Measurements from ENCODE around the gene ERBB4.

The ERBB4 gene

DNA sequence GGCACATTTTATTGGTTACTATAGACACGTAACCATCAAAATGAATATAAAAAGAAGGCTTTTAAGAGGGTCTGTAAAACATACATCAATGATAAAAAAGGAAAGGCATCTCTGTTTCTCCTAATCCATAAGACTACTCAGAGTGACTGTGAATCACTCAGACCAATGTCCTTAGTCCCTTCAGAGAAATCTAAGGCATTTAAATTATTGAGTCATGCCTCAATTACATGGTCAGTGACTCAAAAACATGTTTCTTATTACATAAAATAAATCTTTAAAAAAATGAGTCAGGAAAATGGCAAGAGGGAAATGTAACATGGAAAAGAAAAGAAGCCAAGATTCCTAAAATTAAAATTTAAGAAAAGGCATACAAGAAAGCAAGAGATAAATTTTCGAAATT, 146.6 kb downstream of the ERBB4 start:
- H3K36me3 Mint-ChIP-seq (ENCODE audit: low read depth) = no peaks in the 10 kb centered on the region
- DNase-seq (ENCODE audit: low spot score) = no peak
- no peak overlapping the region for H3K27ac Mint-ChIP-seq
- no peak overlapping the region for H3K4me3 Mint-ChIP-seq
- H3K4me1 Mint-ChIP-seq (ENCODE audit: low read depth) = no peaks in the 10 kb centered on the region
- no peaks in the 10 kb centered on the region for H3K27me3 Mint-ChIP-seq (ENCODE audit: low read depth)
- H3K9me3 Mint-ChIP-seq = no peaks in the 10 kb centered on the region

DNA sequence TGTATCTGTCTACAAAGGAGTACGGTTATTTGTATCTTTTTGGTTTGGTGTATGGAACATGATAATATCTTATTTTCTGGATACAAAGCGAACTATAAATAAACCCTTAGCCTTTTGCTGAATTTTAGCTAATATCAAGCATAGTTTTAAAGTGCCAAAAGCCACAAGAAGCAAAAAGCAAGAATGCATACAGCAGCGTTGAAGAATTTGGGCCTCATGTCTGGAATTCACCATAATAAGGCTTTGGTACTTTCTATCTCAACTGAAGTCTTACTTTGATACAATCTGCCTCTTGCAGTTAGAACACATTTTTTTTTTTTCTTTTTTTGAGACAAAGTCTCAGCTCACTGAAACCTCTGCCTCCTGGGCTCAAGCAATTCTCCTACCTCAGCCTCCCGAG, 151.5 kb downstream of the ERBB4 start:
- DNase-seq (ENCODE audit: low spot score) = no peak
- no peaks in the 10 kb centered on the region for H3K27me3 Mint-ChIP-seq (ENCODE audit: low read depth)
- no peak overlapping the region for H3K27ac Mint-ChIP-seq
- H3K9me3 Mint-ChIP-seq = no peaks in the 10 kb centered on the region
- H3K4me3 Mint-ChIP-seq = no peak overlapping the region
- H3K4me1 Mint-ChIP-seq (ENCODE audit: low read depth) = no peaks in the 10 kb centered on the region
- no peaks in the 10 kb centered on the region for H3K36me3 Mint-ChIP-seq (ENCODE audit: low read depth)

DNA sequence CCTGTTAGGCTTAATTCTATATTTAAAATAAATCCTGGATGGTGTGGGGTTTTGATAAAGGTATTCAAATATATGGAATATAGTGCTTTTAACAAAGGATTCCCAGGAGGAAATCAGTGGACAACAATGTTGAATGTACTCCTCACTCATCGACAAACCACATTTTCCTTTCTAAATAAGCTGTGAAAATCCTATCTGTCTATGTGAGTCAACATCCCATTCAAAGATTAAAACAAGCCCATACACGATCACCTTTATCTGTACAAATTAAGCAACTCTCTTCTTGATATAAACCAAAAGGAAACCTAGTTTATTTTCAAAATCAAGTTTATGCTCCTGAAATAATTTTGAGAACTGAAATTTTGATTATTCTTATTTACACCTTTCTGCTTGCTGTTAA, 153.4 kb downstream of the ERBB4 start:
- H3K27me3 Mint-ChIP-seq (ENCODE audit: low read depth) = no peaks in the 10 kb centered on the region
- H3K9me3 Mint-ChIP-seq = no peaks in the 10 kb centered on the region
- no peak overlapping the region for H3K4me3 Mint-ChIP-seq

DNA sequence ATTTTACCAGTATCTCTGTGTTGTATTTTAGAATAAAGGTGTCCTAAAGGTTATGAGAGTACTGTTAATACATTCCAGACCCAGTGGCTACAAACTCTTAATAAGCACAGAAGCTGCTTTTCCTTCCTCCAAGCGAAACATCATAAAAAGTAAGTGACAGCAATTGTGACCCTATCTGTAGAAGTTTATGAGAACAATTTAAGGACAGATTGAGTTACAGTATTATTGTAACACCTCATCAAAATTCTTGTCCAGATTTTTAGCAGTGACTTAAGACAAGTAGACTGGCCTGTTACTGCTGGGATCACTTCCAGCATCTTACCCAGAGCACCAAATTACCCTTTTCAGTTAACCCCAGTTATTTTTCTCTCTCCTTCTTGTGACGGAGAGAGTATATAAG, 154.6 kb downstream of the ERBB4 start:
- no peaks in the 10 kb centered on the region for H3K36me3 Mint-ChIP-seq (ENCODE audit: low read depth)
- no peaks in the 10 kb centered on the region for H3K27me3 Mint-ChIP-seq (ENCODE audit: low read depth)
- H3K27ac Mint-ChIP-seq = no peak overlapping the region
- H3K4me1 Mint-ChIP-seq (ENCODE audit: low read depth) = no peaks in the 10 kb centered on the region
- H3K9me3 Mint-ChIP-seq = no peaks in the 10 kb centered on the region
- DNase-seq (ENCODE audit: low spot score) = no peak
- H3K4me3 Mint-ChIP-seq = no peak overlapping the region

More for the DNA sequence above, 153.4 kb downstream of the ERBB4 start:
- Mint-ChIP-seq H3K36me3 (ENCODE audit: low read depth) (no peaks in the 10 kb centered on the region), H3K27ac (no peak overlapping the region), H3K4me1 (ENCODE audit: low read depth) (no peaks in the 10 kb centered on the region)
- DNase-seq (ENCODE audit: low spot score) = no peak

DNA sequence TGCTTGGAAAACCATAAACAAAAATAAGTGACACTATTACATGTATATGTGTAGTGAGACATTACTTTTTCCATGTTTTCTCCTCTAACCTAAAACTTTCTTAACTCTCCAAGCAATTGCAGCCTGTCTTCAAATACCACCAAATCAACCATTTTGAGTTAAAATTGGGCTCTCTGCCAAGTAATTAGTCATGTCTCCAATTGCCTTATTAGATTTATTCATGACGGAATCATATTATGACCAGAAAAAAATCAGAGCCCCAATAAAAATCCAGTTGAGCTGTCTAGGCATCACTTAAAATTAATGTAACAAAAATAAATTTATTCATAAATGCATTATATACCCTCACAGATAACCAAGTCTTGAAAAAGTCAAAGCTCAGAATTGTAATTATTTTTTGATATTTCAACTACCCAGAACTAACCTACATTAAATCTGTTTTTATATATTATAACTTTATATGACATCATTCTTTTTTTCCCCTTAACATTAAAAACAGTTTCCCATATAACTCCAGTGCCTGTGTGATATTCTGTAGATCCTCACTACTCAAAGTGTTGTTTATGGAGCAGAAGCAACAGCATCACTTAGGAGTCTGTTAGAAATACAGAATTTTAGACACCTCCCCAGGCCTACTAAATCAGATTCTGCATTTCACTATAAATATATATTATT, 157.0 kb downstream of the ERBB4 start:
- no peaks in the 10 kb centered on the region for H3K9me3 Mint-ChIP-seq
- DNase-seq (ENCODE audit: low spot score) = no peak
- H3K27ac Mint-ChIP-seq = no peak overlapping the region
- no peaks in the 10 kb centered on the region for H3K27me3 Mint-ChIP-seq (ENCODE audit: low read depth)
- no peak overlapping the region for H3K4me3 Mint-ChIP-seq
- H3K36me3 Mint-ChIP-seq (ENCODE audit: low read depth) = no peaks in the 10 kb centered on the region
- no peaks in the 10 kb centered on the region for H3K4me1 Mint-ChIP-seq (ENCODE audit: low read depth)

DNA sequence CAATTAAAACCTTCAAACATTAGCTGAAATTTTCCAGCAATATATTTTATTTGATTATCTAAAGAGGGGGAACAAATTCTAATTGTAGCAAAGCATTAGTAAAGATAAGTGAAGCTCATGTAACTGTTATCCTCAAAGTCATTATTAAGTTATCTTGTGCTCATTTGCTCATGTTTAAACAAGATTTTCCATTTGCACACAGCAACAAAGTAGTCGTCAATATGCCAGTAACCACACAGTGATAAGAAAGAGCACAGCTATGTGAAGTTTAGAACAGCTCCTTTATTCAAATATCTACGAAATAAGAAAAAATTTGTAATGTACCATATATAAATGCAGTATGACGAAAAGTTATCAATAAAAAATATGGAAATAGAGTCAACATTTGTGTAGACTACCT, 159.5 kb downstream of the ERBB4 start:
- H3K4me1 Mint-ChIP-seq (ENCODE audit: low read depth) = no peaks in the 10 kb centered on the region
- H3K4me3 Mint-ChIP-seq = no peak overlapping the region
- no peak for DNase-seq (ENCODE audit: low spot score)
- no peaks in the 10 kb centered on the region for H3K9me3 Mint-ChIP-seq
- H3K36me3 Mint-ChIP-seq (ENCODE audit: low read depth) = no peaks in the 10 kb centered on the region
- H3K27me3 Mint-ChIP-seq (ENCODE audit: low read depth) = no peaks in the 10 kb centered on the region
- no peak overlapping the region for H3K27ac Mint-ChIP-seq

DNA sequence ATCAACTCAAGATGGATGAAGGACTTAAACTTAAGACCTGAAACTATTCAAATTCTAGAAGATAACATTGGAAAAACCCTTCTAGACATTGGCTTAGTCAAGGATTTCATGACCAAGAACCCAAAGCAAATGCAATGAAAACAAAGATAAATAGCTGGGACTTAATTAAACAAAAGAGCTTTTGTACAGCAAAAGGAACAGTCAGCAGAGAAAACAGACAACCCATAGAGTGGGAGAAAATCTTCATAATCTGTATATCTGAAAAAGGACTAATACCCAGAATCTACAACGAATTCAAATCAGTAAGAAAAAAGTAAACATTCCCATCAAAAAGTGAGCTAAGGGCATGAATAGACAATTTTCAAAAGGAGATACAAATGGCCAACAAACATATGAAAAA, 171.2 kb downstream of the ERBB4 start:
- H3K27ac Mint-ChIP-seq = no peak overlapping the region

DNA sequence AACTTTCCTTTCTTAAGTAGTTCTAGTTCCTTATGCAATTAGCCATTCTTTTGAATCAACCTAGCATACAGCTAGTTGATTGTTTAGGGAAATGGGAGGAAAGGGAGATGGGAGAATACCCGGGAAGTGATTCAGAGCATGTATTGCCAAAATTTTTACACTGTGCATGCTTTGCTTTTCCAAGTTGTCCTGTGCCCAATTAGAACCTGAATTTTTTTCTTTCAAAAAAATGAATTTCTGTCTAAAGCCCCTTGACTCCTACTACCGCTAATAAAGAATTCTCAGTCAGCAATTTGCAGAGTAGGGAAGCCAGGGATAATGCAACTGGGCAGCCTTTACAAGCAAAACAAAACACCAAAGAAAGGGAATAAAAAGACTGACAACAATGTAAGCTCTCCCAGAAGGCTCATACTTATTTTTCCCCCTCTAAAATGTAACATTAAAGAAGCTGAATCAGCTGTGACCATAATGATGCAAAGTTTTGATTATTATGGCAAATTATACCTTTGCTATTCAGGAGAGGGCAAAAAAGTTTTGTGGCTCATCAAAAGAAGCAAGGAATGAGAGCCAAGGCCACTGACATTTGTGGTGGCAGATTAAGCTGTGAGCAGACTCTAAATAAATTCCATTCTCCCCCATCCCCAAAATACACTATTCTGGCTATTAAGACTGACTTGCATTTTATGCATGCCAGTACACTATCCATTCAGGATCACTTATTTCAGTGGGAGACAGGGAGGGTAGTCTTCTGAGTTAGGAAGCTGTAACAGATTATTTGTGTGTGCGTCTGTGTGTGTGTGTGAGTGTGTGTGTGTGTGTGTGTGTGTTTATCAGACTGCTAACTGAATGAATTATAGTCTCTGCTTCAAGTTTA, 174.3 kb downstream of the ERBB4 start:
- no peaks in the 10 kb centered on the region for H3K36me3 Mint-ChIP-seq (ENCODE audit: low read depth)
- DNase-seq (ENCODE audit: low spot score) = no peak
- no peak overlapping the region for H3K4me3 Mint-ChIP-seq
- H3K27me3 Mint-ChIP-seq (ENCODE audit: low read depth) = no peaks in the 10 kb centered on the region
- no peaks in the 10 kb centered on the region for H3K4me1 Mint-ChIP-seq (ENCODE audit: low read depth)
- no peak overlapping the region for H3K27ac Mint-ChIP-seq
- no peaks in the 10 kb centered on the region for H3K9me3 Mint-ChIP-seq

More for the DNA sequence above, 171.2 kb downstream of the ERBB4 start:
- Mint-ChIP-seq H3K27me3 (ENCODE audit: low read depth) (no peaks in the 10 kb centered on the region), H3K4me3 (no peak overlapping the region), H3K4me1 (ENCODE audit: low read depth) (no peaks in the 10 kb centered on the region), H3K36me3 (ENCODE audit: low read depth) (no peaks in the 10 kb centered on the region), H3K9me3 (peaks cover 3% of the 10 kb centered on the region)
- no peak for DNase-seq (ENCODE audit: low spot score)

DNA sequence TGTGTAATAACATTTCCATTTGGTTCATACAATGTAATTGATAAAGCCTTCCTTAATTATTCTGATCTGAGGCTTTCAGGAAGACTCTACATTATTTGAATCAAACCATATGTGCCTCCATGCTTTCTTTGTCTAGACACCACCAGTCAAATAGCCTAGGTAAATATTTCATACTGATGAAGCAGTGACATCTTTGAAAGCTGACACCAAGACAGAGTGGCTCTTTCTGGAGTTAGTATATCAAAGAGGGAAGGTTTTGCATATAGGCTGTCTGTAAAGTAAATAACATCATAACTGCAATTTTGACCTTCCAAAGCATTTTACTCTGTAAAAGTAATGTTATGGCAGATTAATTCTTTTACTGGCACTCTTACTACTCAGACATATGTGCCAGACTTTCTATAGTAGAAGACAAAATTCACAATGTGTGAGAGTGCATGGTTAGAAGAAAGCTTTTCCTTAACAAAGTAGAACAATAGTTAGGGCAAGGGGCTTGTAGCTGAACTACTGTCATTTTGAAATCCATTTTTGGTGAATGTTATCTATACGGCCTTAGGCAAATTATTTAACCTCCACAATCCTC, 177.3 kb downstream of the ERBB4 start:
- Mint-ChIP-seq H3K27ac (no peak overlapping the region), H3K36me3 (ENCODE audit: low read depth) (no peaks in the 10 kb centered on the region), H3K4me3 (no peak overlapping the region), H3K27me3 (ENCODE audit: low read depth) (no peaks in the 10 kb centered on the region), H3K4me1 (ENCODE audit: low read depth) (no peaks in the 10 kb centered on the region), H3K9me3 (no peaks in the 10 kb centered on the region)
- DNase-seq (ENCODE audit: low spot score) = no peak

DNA sequence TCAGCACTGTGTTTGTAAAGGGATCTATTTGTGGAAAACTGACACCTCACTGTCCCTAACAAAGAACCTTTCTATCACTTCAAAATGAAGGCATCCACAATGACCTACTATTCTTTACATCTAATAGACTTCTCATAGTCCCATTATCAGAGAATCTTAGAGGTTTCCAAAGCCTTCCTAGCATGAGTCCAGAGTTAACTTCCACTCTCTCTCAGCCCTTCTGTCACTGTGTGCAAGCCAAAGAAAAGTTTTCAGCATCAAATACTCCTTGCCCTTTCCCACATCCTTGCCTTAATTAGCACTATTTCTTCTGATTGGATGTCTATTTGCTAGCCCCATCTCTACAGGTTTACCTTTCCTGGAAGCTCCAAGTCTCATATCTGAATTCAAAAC, 178.5 kb downstream of the ERBB4 start:
- Mint-ChIP-seq H3K27me3 (ENCODE audit: low read depth) (no peaks in the 10 kb centered on the region), H3K4me3 (no peak overlapping the region), H3K36me3 (ENCODE audit: low read depth) (no peaks in the 10 kb centered on the region), H3K9me3 (no peaks in the 10 kb centered on the region), H3K27ac (no peak overlapping the region), H3K4me1 (ENCODE audit: low read depth) (no peaks in the 10 kb centered on the region)
- DNase-seq (ENCODE audit: low spot score) = no peak

DNA sequence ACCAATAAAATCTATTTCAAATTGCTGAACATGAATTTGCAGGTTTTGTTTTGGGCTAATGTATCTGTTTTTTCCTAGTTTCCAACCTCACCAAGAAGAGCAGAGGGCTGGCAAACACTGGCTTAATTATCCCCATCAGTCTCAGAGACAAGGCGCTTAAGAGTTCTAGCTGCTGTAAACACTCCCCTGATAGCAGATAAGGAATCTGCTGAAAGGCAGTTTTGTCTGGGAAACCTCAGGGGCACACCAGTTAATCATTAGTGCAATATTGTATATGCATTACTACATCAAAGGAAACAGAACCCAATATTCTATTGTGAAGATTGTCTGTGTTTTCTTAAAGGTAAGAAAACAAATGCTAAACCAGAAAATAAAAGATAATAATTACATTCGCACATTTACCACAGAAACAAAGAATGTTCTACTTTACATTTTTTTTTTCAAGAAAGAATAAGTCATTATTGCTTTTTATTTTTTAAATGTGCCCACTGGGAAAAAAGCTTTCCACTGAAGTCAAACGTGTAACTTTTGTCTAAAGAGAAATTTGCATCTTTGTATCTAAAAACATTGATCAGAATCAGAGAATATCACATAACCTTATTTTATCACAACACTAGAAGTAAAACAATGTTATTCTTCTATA, 179.1 kb downstream of the ERBB4 start:
- no peak overlapping the region for H3K4me3 Mint-ChIP-seq
- H3K27me3 Mint-ChIP-seq (ENCODE audit: low read depth) = no peaks in the 10 kb centered on the region
- no peak overlapping the region for H3K27ac Mint-ChIP-seq
- H3K9me3 Mint-ChIP-seq = no peaks in the 10 kb centered on the region
- DNase-seq (ENCODE audit: low spot score) = no peak
- no peaks in the 10 kb centered on the region for H3K4me1 Mint-ChIP-seq (ENCODE audit: low read depth)
- no peaks in the 10 kb centered on the region for H3K36me3 Mint-ChIP-seq (ENCODE audit: low read depth)

DNA sequence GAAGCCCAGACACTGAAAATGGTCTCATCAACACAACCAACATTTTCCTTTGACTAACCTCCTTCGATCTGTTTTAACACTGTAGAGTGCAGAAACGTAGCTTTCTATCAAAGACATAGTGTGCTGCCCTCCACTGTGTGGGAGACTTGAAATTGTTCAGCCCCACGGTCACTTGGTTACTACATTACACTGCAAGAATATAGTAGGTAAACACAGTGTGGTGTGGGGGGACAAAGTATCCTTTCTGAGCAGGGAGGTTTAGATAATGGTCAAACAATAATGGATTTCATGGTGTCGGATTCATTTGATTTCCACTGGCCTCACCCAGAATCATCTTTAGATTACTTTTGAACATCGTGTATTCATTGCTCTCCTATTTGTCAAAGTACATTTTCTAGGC, 181.0 kb downstream of the ERBB4 start:
- no peaks in the 10 kb centered on the region for H3K36me3 Mint-ChIP-seq (ENCODE audit: low read depth)
- H3K4me3 Mint-ChIP-seq = no peak overlapping the region
- H3K9me3 Mint-ChIP-seq = no peaks in the 10 kb centered on the region
- no peak overlapping the region for H3K27ac Mint-ChIP-seq
- no peak for DNase-seq (ENCODE audit: low spot score)
- no peaks in the 10 kb centered on the region for H3K4me1 Mint-ChIP-seq (ENCODE audit: low read depth)
- no peaks in the 10 kb centered on the region for H3K27me3 Mint-ChIP-seq (ENCODE audit: low read depth)

DNA sequence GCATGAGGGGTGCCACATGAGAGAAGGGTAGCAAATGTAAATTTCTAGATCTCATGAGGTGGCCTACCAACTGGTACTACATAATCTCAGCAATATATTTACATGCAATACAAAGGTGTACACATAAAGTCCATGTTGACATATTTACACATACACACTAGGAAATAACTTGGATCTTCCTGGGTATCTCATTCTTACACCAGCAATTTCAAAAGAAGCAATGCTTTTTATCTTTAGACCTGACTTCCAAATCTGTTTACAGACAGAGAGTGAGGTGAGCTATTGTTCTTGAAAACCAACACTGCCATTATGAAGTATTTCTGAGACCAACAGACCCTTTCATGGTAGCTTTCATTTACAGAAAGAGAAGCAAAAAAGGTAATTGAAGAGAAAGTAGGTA, 184.2 kb downstream of the ERBB4 start:
- Mint-ChIP-seq H3K36me3 (ENCODE audit: low read depth) (no peaks in the 10 kb centered on the region), H3K27ac (no peak overlapping the region), H3K27me3 (ENCODE audit: low read depth) (no peaks in the 10 kb centered on the region), H3K4me1 (ENCODE audit: low read depth) (no peaks in the 10 kb centered on the region), H3K4me3 (no peak overlapping the region), H3K9me3 (no peaks in the 10 kb centered on the region)
- no peak for DNase-seq (ENCODE audit: low spot score)

DNA sequence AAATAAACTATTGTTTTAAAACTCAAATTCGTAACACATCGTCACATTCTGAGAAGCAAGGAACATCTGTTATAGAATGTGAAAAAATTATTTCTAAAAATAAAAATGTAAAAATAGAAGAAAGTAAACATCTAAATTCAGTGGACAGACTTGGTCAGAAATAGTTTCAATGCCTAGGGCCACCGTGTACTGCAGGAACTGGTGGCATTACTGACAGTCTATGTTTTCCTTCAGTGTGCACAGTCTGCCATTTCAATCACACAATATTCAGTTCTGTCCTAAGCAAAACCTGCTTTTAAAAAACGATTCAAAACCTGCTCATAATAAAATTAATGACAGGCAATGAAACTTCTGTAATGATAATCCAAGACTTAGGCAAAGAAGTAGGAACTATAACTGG, 190.1 kb downstream of the ERBB4 start:
- no peak for DNase-seq (ENCODE audit: low spot score)
- Mint-ChIP-seq H3K36me3 (ENCODE audit: low read depth) (no peaks in the 10 kb centered on the region), H3K4me1 (ENCODE audit: low read depth) (no peaks in the 10 kb centered on the region), H3K9me3 (no peaks in the 10 kb centered on the region), H3K4me3 (no peak overlapping the region), H3K27me3 (ENCODE audit: low read depth) (no peaks in the 10 kb centered on the region), H3K27ac (no peak overlapping the region)
